ENCODE measurements around the gene IGSF21. TPM values are rescaled to one million over a fixed set of nuclear protein-coding genes. Genes with fewer than 3 reads are reported as not detected.

Gene IGSF21
- total and polyA plus RNA-seq, 2 donors (not counting 3 experiments of a cell fraction or from before 2014, with no cell fraction given): not detected

- no peak for DNase-seq (ENCODE audit: low read depth, low spot score)
- Histone ChIP-seq H3K4me3 (replicated peaks in 1 of 3; ENCODE audit: insufficient read depth in 1 of 3, low read depth in 1 of 3, low read length in 3 of 3) (no peak overlapping the region), H3K4me1 (ENCODE audit: control insufficient read depth, extremely low read depth, insufficient read depth, low read length) (no peaks in the 10 kb centered on the region), H3K36me3 (ENCODE audit: control insufficient read depth in 2 of 2, extremely low read depth in 1 of 2, insufficient read depth in 2 of 2, low read length in 2 of 2) (no peaks in the 10 kb centered on the region), H3K9me1 (replicated peaks; ENCODE audit: control insufficient read depth, extremely low read depth, insufficient read depth, low read length) (no peaks in the 10 kb centered on the region), H3K79me2 (ENCODE audit: control insufficient read depth, insufficient read depth, low read length) (no peaks in the 10 kb centered on the region), H4K20me1 (replicated peaks; ENCODE audit: control insufficient read depth, extremely low read depth, insufficient read depth, low read length) (no peaks in the 10 kb centered on the region), H2AFZ (ENCODE audit: low read depth, low read length) (no peak overlapping the region), H3K27ac (ENCODE audit: insufficient read depth, low read depth, low read length) (no peak overlapping the region), H3K4me2 (ENCODE audit: insufficient read depth, low read length) (no peak overlapping the region), H3K9me3 (replicated peaks; ENCODE audit: control insufficient read depth, insufficient read depth, low read length) (no peaks in the 10 kb centered on the region), H3K9ac (replicated peaks; ENCODE audit: extremely low read depth, insufficient read depth, low read length) (no peak overlapping the region), H3K27me3 (ENCODE audit: control insufficient read depth in 2 of 2, insufficient read depth in 2 of 2, low read length in 2 of 2) (no peaks in the 10 kb centered on the region)
- TF ChIP-seq POLR2AphosphoS5 (IDR thresholded peaks at IDR 0.05; ENCODE audit: insufficient read depth, low read depth, low read length) (no peak), JUN (IDR thresholded peaks at IDR 0.05; ENCODE audit: borderline replicate concordance, insufficient read depth, insufficient read length, low read depth) (no peak)
- POLR2A ChIA-PET: no interaction called here
- BruUV-seq (replicated peaks): no TSS peak
- CTCF ChIA-PET: no interaction called here
- intact Hi-C loops (cut with micrococcal nuclease): no loop called here
- dilution Hi-C loops (cut with MboI; ENCODE audit: extremely low pct_ligation_motif_present, low sequenced_read_pairs): no loop called here
- FAIRE-seq: no peak
Measured at GRCh38 chr1:18166341-18166740, 58.7 kb downstream of the IGSF21 start.

DNA sequence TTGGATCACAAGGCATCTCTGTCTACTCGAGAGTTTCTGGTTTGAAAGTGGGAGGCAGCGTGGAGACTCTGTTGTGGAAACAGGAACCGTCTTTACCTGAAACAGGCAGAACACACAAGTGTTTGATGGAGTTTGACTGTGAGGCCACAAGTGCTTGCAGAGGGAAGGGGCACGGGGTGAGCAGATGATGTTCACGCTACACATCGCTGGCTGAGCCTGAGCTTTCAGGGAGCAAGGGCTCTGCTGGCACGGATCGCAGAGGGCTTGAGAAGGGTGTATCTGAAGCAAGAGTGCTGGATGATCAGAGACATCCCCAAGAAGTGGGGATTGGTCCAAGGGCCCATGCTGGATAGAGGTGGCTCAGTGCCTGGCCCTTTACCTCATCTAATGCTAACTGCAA, 59.3 kb downstream of the IGSF21 start:
- Histone ChIP-seq H3K79me2 (ENCODE audit: control insufficient read depth, insufficient read depth, low read length) (no peaks in the 10 kb centered on the region), H3K27ac (ENCODE audit: insufficient read depth, low read depth, low read length) (no peak overlapping the region), H3K9me3 (replicated peaks; ENCODE audit: control insufficient read depth, insufficient read depth, low read length) (no peaks in the 10 kb centered on the region), H3K36me3 (ENCODE audit: control insufficient read depth in 2 of 2, extremely low read depth in 1 of 2, insufficient read depth in 2 of 2, low read length in 2 of 2) (no peaks in the 10 kb centered on the region), H3K27me3 (ENCODE audit: control insufficient read depth in 2 of 2, insufficient read depth in 2 of 2, low read length in 2 of 2) (no peaks in the 10 kb centered on the region), H3K4me1 (ENCODE audit: control insufficient read depth, extremely low read depth, insufficient read depth, low read length) (no peaks in the 10 kb centered on the region), H2AFZ (ENCODE audit: low read depth, low read length) (no peak overlapping the region), H3K4me2 (ENCODE audit: insufficient read depth, low read length) (no peak overlapping the region), H3K4me3 (replicated peaks in 1 of 3; ENCODE audit: insufficient read depth in 1 of 3, low read depth in 1 of 3, low read length in 3 of 3) (no peak overlapping the region), H3K9me1 (replicated peaks; ENCODE audit: control insufficient read depth, extremely low read depth, insufficient read depth, low read length) (no peaks in the 10 kb centered on the region), H3K9ac (replicated peaks; ENCODE audit: extremely low read depth, insufficient read depth, low read length) (no peak overlapping the region), H4K20me1 (replicated peaks; ENCODE audit: control insufficient read depth, extremely low read depth, insufficient read depth, low read length) (no peaks in the 10 kb centered on the region)
- dilution Hi-C loops (cut with MboI; ENCODE audit: extremely low pct_ligation_motif_present, low sequenced_read_pairs) (no loop called here), intact Hi-C loops (cut with micrococcal nuclease) (no loop called here)
- no peak for DNase-seq (ENCODE audit: low read depth, low spot score)
- BruUV-seq (replicated peaks): no TSS peak
- no peak for FAIRE-seq
- TF ChIP-seq JUN (IDR thresholded peaks at IDR 0.05; ENCODE audit: borderline replicate concordance, insufficient read depth, insufficient read length, low read depth): no peak
- TF ChIP-seq MYC (IDR thresholded peaks at IDR 0.05; ENCODE audit: low read depth, low read length): no peak
- no peak for TF ChIP-seq POLR2AphosphoS5 (IDR thresholded peaks at IDR 0.05; ENCODE audit: insufficient read depth, low read depth, low read length)
- TF ChIP-seq, protein P1, sequence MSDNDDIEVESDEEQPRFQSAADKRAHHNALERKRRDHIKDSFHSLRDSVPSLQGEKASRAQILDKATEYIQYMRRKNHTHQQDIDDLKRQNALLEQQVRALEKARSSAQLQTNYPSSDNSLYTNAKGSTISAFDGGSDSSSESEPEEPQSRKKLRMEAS (IDR thresholded peaks at IDR 0.05; ENCODE audit: insufficient read depth, insufficient read length): no peak
- no peak for TF ChIP-seq EZH2 (IDR thresholded peaks at IDR 0.05; ENCODE audit: borderline replicate concordance, low read depth, low read length, severe bottlenecking)
- TF ChIP-seq GATA2 (IDR thresholded peaks at IDR 0.05; ENCODE audit: insufficient read depth, insufficient read length, low read depth, low read length): no peak
- TF ChIP-seq POLR2A (IDR thresholded peaks at IDR 0.05; ENCODE audit: low read depth, low read length): no peak
- TF ChIP-seq, protein P2, sequence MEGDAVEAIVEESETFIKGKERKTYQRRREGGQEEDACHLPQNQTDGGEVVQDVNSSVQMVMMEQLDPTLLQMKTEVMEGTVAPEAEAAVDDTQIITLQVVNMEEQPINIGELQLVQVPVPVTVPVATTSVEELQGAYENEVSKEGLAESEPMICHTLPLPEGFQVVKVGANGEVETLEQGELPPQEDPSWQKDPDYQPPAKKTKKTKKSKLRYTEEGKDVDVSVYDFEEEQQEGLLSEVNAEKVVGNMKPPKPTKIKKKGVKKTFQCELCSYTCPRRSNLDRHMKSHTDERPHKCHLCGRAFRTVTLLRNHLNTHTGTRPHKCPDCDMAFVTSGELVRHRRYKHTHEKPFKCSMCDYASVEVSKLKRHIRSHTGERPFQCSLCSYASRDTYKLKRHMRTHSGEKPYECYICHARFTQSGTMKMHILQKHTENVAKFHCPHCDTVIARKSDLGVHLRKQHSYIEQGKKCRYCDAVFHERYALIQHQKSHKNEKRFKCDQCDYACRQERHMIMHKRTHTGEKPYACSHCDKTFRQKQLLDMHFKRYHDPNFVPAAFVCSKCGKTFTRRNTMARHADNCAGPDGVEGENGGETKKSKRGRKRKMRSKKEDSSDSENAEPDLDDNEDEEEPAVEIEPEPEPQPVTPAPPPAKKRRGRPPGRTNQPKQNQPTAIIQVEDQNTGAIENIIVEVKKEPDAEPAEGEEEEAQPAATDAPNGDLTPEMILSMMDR (IDR thresholded peaks at IDR 0.05; ENCODE audit: extremely low read depth in 1 of 2, insufficient read depth in 1 of 2, low read depth in 1 of 2, low read length in 2 of 2): no peak
- TF ChIP-seq FOS (IDR thresholded peaks at IDR 0.05; ENCODE audit: borderline replicate concordance, insufficient read depth, low read length): no peak
- ChIA-PET CTCF (no interaction called here), POLR2A (no interaction called here)
